Endothelial cell of umbilical vein (primary cell): ENCODE measurements around the gene LRRC3C. TPM values are rescaled to one million over a fixed set of nuclear protein-coding genes. Genes with fewer than 3 reads are reported as not detected.

ENCODE experiments used
- BruUV-seq: library from RNA; stranded (reverse); fragments of 400-500 nt; replicated peaks from 2 replicates; lab custom pipeline; 2021; lab: Mats Ljungman, UMichigan
- CTCF ChIA-PET: fragments of 300-600, 350-600 bp; sonication (Branson Sonifier 250); formaldehyde crosslinking; loops from one replicate; lab custom pipeline; 2021; ENCODE audit warnings: antibody characterized with exemption, inconsistent platforms; lab: Charles Lee
- POLR2A ChIA-PET: fragments of 300-600, 350-600 bp; sonication (Branson Sonifier 250); formaldehyde crosslinking; loops from one replicate; lab custom pipeline; 2021; ENCODE audit warnings: antibody characterized with exemption, inconsistent platforms; lab: Charles Lee
- DNase-seq: peaks from one replicate; pipeline ENCODE4 v3.0.0-alpha.2; 2011; ENCODE audit warnings: low read depth, low spot score
- FAIRE-seq: peaks from 2 replicates; lab custom pipeline; 2011; peaks lifted over from hg19 to GRCh38; lab: Jason Lieb, UNC
- H2AFZ ChIP-seq: 2 replicates; pipeline ENCODE4 v1.6.0; 2012; ENCODE audit warnings: low read depth, low read length, control low read depth, inconsistent platforms
- H3K27ac ChIP-seq: 2 replicates; pipeline ENCODE4 v1.5.1; 2011; ENCODE audit warnings: low read depth, mild to moderate bottlenecking, control low read depth, low read length, moderate library complexity; ENCODE audit not compliant: insufficient read depth
- H3K27me3 ChIP-seq, 2 experiments: 2 replicates each; pipeline versions ENCODE4 v1.6.0 to v1.6.1; 2011; ENCODE audit warnings: low read length in 2 of 2, mixed read lengths in 1 of 2; ENCODE audit not compliant: control insufficient read depth in 2 of 2, insufficient read depth in 2 of 2
- H3K36me3 ChIP-seq, 2 experiments: 2 replicates in 1 of 2; 3 replicates in 1 of 2; pipeline ENCODE4 v1.5.1; 2011; ENCODE audit warnings: low read length in 2 of 2, mild to moderate bottlenecking in 1 of 2, moderate library complexity in 1 of 2; ENCODE audit not compliant: control insufficient read depth in 2 of 2, insufficient read depth in 2 of 2; ENCODE audit errors: extremely low read depth in 1 of 2
- H3K4me1 ChIP-seq: 3 replicates; pipeline ENCODE4 v1.5.1; 2011; ENCODE audit warnings: mild to moderate bottlenecking, low read length; ENCODE audit not compliant: control insufficient read depth, insufficient read depth; ENCODE audit errors: extremely low read depth
- H3K4me2 ChIP-seq: 2 replicates; pipeline ENCODE4 v1.6.1; 2011; ENCODE audit warnings: low read length, control low read depth, mixed read lengths; ENCODE audit not compliant: insufficient read depth
- H3K4me3 ChIP-seq, 3 experiments: fragments of 200-600 bp in 1 of 3; sonication (generic), shearing (Covaris generic) in 1 of 3; replicated peaks in 1 of 3; 2 replicates each; pipeline ENCODE4 v1.5.1; 2011 to 2016; ENCODE audit warnings: control low read depth in 3 of 3, low read length in 3 of 3, mild to moderate bottlenecking in 2 of 3, inconsistent platforms in 1 of 3, low read depth in 1 of 3, moderate library complexity in 1 of 3; ENCODE audit not compliant: insufficient read depth in 1 of 3
- H3K79me2 ChIP-seq: 2 replicates; pipeline ENCODE4 v1.6.0; 2012; ENCODE audit warnings: low read length, inconsistent platforms; ENCODE audit not compliant: control insufficient read depth, insufficient read depth
- H3K9ac ChIP-seq: replicated peaks from 2 replicates; pipeline ENCODE3; 2011; ENCODE audit warnings: low read length, control low read depth; ENCODE audit not compliant: insufficient read depth; ENCODE audit errors: extremely low read depth
- H3K9me1 ChIP-seq: replicated peaks from 3 replicates; pipeline ENCODE4 v1.6.0; 2011; ENCODE audit warnings: mild to moderate bottlenecking, low read length; ENCODE audit not compliant: control insufficient read depth, insufficient read depth; ENCODE audit errors: extremely low read depth
- H3K9me3 ChIP-seq: replicated peaks from 2 replicates; pipeline ENCODE4 v1.5.1; 2012; ENCODE audit warnings: low read length, inconsistent platforms; ENCODE audit not compliant: control insufficient read depth, insufficient read depth
- H4K20me1 ChIP-seq: replicated peaks from 2 replicates; pipeline ENCODE3; 2011; ENCODE audit warnings: mild to moderate bottlenecking, low read length; ENCODE audit not compliant: control insufficient read depth, insufficient read depth; ENCODE audit errors: extremely low read depth
- CTCF ChIP-seq, 2 donors: IDR thresholded peaks; 1 replicate in 1 of 2; 2 replicates in 1 of 2; pipeline ENCODE4 v1.5.1; 2011; ENCODE audit warnings: low read length in 2 of 2, mild to moderate bottlenecking in 2 of 2, moderate library complexity in 2 of 2, control low read depth in 1 of 2, inconsistent platforms in 1 of 2, low read depth in 1 of 2; ENCODE audit not compliant: insufficient read depth in 1 of 2; ENCODE audit errors: extremely low read depth in 1 of 2
- EZH2 ChIP-seq: IDR thresholded peaks from 2 replicates; pipeline ENCODE4 v1.6.1; 2012; ENCODE audit warnings: borderline replicate concordance, low read depth, mild to moderate bottlenecking, moderate library complexity, low read length, inconsistent platforms; ENCODE audit not compliant: severe bottlenecking
- FOS ChIP-seq: IDR thresholded peaks from 2 replicates; pipeline ENCODE4 v1.6.1; 2011; ENCODE audit warnings: mild to moderate bottlenecking, low read length, moderate library complexity, borderline replicate concordance; ENCODE audit not compliant: insufficient read depth
- JUN ChIP-seq: IDR thresholded peaks from 2 replicates; pipeline ENCODE4 v1.6.1; 2011; ENCODE audit warnings: borderline replicate concordance, low read depth; ENCODE audit not compliant: insufficient read length, insufficient read depth
- MYC ChIP-seq: IDR thresholded peaks from one replicate; pipeline ENCODE4 v1.6.1; 2011; ENCODE audit warnings: mild to moderate bottlenecking, low read depth, low read length
- POLR2AphosphoS5 ChIP-seq: IDR thresholded peaks from 2 replicates; pipeline ENCODE4 v1.6.1; 2012; ENCODE audit warnings: low read depth, mild to moderate bottlenecking, control low read depth, low read length, moderate library complexity; ENCODE audit not compliant: insufficient read depth
- dilution Hi-C: fragments of 300-500 bp; cut with MboI; formaldehyde crosslinking; loops from one replicate; pipeline ENCODE4 v1.15.0; 2019; ENCODE audit warnings: low sequenced_read_pairs; ENCODE audit not compliant: extremely low pct_ligation_motif_present
- intact Hi-C: fragments of 100-400 bp; cut with micrococcal nuclease; formaldehyde crosslinking; loops from one replicate; pipeline ENCODE4 v1.10.0; 2022
- polyA plus RNA-seq, 4 experiments: library from polyadenylated mRNA; depleted of rRNA in 3 of 4; stranded (reverse) in 3 of 4; unstranded in 1 of 4; fragments of >200 nt; gene quantifications; 2 replicates each; pipeline versions ENCODE4 v1.2.1 to v1.2.3, GENCODE V29; 2011 to 2012; ENCODE audit warnings: missing spikeins in 1 of 4
- total RNA-seq: library from RNA; stranded (reverse); gene quantifications from 2 replicates; pipeline ENCODE4 v1.2.3, GENCODE V29; 2021
- TF ChIP-seq, protein P1 (sequence below): IDR thresholded peaks from 2 replicates; pipeline ENCODE4 v1.6.1; 2011; ENCODE audit not compliant: insufficient read depth, insufficient read length

The LRRC3C gene
- total and polyA plus RNA-seq, 2 donors (not counting 3 experiments of a cell fraction or from before 2014, with no cell fraction given): not detected

- H3K4me2 ChIP-seq: no peak overlapping the region
- no peak overlapping the region for H3K4me3 ChIP-seq
- no peak overlapping the region for H3K27ac ChIP-seq
- no peak for FAIRE-seq
- dilution Hi-C loops (no loop called here), intact Hi-C loops (no loop called here)
- H4K20me1 ChIP-seq: no peaks in the 10 kb centered on the region
- peaks cover 19 to 34% of the 10 kb centered on the region in 2 experiments for H3K27me3 ChIP-seq
- POLR2A ChIA-PET: no interaction called here
- no TSS peak for BruUV-seq
- CTCF ChIA-PET: interaction anchor here (1.1 to 6.5 kb wide), 2 partner anchors 15 to 320 kb away, joined by 3 to 35 read pairs; no protein-coding TSS in a partner anchor
- no peak for TF ChIP-seq JUN
- TF ChIP-seq EZH2: no peak
- no peak for TF ChIP-seq CTCF (IDR thresholded peaks at IDR 0.05; ENCODE audit: extremely low read depth in 1 of 2, insufficient read depth in 1 of 2, low read depth in 1 of 2, low read length in 2 of 2)
- TF ChIP-seq FOS: no peak
- H3K36me3 ChIP-seq: no peaks in the 10 kb centered on the region
- no peak overlapping the region for H3K9ac ChIP-seq
- H3K9me1 ChIP-seq: no peaks in the 10 kb centered on the region
- no peaks in the 10 kb centered on the region for H3K9me3 ChIP-seq
- H2AFZ ChIP-seq: no peak overlapping the region
- no peaks in the 10 kb centered on the region for H3K79me2 ChIP-seq
- no peak for DNase-seq
- no peaks in the 10 kb centered on the region for H3K4me1 ChIP-seq
Observed at GRCh38 chr17:39973496-39973895, 46.0 kb downstream of the LRRC3C start.

DNA sequence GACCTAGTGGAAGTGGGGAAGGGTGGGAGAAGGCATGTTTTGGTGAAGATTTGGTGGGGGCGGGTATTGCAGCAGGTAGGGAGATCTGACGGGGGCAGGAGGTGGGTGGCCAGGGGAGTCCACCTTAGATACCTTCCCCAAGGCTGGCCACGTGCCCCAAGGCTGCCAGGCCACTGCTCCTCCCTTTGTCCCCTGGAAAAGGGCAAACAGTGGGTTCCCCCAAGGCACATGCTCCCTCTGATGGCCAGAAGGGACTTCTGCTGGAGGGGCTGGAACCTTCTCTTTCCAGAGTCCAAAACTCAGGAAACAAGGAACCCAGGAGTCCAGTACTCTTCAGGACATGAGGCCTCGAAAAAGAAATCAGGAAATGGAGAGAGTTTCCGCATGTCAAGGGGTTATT lies 46.9 kb downstream of the LRRC3C start:
- no peaks in the 10 kb centered on the region for H4K20me1 ChIP-seq
- H3K4me2 ChIP-seq: no peak overlapping the region
- no peaks in the 10 kb centered on the region for H3K79me2 ChIP-seq
- TF ChIP-seq CTCF (IDR thresholded peaks at IDR 0.05; ENCODE audit: extremely low read depth in 1 of 2, insufficient read depth in 1 of 2, low read depth in 1 of 2, low read length in 2 of 2) (no peak), FOS (no peak), POLR2AphosphoS5 (no peak), JUN (no peak), MYC (no peak)
- TF ChIP-seq, protein P1, sequence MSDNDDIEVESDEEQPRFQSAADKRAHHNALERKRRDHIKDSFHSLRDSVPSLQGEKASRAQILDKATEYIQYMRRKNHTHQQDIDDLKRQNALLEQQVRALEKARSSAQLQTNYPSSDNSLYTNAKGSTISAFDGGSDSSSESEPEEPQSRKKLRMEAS: no peak
- POLR2A ChIA-PET: no interaction called here
- no peaks in the 10 kb centered on the region for H3K36me3 ChIP-seq
- H3K9me3 ChIP-seq: no peaks in the 10 kb centered on the region
- BruUV-seq: no TSS peak
- intact Hi-C loops: no loop called here
- no peak overlapping the region for H2AFZ ChIP-seq
- peaks cover 21 to 36% of the 10 kb centered on the region in 2 experiments for H3K27me3 ChIP-seq
- no peak overlapping the region for H3K27ac ChIP-seq
- no peak for FAIRE-seq
- no peak overlapping the region for H3K9ac ChIP-seq
- dilution Hi-C loops: no loop called here
- H3K9me1 ChIP-seq: no peaks in the 10 kb centered on the region
- CTCF ChIA-PET: interaction anchor here (0.6 to 6.5 kb wide), 2 partner anchors 10 to 16 kb away, joined by 5 to 35 read pairs; no protein-coding TSS in a partner anchor
- no peak overlapping the region for H3K4me3 ChIP-seq
- no peak for DNase-seq
- no peaks in the 10 kb centered on the region for H3K4me1 ChIP-seq
